ENCODE results near the gene CYBC1.

The CYBC1 gene

DNA sequence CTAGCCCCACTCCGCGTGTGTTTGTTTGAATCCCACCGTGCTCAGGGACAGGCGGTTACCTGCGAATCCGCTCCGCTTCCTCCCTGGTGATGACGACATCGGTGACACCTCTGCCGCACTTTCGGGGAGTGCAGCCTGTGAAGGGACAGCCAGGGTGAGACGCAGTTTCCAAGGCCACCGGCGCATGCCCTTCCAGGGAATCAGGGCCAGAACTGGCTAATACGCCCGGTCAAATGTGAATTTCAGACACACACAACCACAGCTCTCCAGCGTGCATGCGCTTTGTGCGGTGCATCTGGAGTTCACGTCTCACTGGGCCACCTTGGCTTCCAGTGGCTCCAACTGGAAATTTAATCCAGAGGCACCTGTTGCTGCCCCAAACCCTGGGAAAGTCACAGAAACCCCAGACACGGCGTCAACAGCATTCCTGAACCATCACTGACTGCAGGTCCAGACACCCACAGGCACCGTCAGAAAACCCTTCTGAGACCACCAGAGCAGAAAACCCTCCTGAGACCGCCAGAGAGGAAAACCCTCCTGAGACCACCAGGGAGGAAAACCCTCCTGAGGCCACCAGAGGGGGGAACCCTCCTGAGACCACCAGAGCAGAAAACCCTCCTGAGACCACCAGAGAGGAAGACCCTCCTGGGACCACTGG, 39.0 kb downstream of the CYBC1 start:
- DNase-seq (ENCODE audit: low read depth, low spot score), result no peak

DNA sequence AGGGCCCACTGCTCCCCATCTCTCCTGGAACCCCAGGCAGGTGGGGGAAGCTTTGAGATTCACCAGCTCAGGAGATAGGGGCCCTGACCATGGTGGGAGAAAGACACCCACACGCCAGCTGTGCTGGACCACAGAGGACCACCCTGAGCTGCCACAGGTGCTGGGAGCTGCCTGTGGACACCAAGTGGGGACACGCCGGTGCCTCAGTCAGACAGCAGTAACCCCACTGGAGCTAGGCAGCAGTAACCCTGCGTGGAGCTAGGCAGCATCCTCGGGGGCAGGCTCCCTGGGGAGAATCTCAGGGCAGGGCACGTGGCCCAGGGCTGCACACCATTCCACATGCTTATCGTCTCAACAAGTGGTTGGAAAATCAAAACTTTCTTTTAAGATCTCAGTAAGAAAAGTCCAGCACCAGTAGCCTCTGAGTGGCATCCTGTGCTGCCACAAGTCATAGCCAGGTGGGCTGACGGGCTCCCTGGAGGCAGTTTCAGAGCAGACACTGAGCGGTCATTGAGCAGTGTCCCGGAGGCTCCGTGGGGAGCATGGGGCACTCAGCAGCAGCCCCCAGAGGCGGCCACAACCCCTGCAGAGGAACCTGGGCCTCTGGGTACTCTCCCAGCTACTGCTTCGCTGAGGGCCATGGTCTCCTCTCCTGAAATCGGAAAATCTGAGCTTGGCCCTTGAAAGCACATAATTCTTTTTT, 40.4 kb downstream of the CYBC1 start:
- DNase-seq (ENCODE audit: low read depth, low spot score), result no peak

DNA sequence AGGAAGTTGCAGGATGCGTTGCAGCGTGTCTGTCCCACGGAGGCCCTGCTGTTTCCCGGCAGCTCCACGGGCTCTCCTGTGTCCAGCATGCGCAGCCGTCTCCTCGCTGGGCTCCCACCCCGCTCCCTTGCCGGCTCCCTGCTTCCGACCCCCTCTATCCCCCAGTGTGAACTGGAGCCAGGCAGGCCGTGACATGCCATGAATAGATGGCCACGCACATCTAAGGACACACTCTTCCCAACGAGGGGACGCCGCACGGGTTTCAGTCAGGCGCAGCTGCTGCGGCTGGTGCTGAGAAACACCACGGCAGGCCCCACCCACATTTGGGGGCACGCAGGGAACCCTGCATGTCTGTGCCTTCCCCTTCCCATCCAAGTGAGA, 41.6 kb downstream of the CYBC1 start:
- DNase-seq (ENCODE audit: low read depth, low spot score), result no peak

DNA sequence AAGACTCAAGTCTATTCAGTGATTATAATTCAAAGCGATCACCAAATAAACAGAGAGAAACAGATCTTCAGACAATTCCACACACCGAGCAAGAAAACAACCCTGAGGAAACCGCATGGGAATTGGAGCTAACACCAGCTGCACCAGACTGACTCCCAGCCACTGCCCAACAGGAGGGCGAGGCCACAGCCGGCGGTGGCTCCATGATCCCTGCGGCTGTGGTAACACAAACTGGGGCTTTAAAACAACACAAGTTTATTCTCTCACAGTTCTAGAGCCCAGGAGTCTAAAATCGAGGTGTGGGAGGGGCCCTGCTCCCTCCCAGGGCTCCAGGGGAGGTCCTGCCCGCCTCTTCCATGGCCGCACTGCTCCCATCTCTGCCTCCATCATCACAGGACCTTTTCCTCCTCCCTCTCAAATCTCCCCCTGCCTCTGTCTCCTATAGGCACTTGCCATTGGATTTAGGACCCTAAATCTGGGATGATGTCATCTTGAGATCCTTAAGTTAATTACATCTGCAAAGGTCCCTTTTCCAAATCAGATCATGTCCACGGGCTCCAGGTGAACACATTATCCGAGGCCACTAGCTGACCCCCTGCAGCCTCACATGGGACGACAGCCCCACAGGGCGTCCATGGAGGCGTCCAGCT, 42.1 kb downstream of the CYBC1 start:
- peak; percentile 86 for DNase-seq (ENCODE audit: low read depth, low spot score)

DNA sequence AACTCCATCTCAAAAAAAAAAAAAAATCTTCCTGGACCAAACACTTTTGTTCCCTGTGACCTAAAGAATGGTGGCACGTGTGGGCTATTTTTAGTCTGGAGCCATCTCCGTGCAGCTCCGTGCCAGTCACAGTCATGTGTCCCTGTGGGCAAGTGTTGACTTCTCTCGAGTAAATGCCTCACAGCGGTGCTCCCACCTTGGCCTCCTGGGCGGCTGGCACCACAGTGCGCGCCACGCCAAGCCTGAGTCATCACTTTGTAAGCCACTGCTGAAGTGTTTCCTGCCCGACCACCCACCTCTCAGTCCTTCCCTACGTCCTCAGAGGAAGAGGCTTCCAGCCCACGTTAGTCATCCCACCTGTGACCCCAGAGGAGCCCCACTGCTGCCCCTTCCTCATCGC, 43.3 kb downstream of the CYBC1 start:
- peak; percentile 67 for DNase-seq (ENCODE audit: low read depth, low spot score)

DNA sequence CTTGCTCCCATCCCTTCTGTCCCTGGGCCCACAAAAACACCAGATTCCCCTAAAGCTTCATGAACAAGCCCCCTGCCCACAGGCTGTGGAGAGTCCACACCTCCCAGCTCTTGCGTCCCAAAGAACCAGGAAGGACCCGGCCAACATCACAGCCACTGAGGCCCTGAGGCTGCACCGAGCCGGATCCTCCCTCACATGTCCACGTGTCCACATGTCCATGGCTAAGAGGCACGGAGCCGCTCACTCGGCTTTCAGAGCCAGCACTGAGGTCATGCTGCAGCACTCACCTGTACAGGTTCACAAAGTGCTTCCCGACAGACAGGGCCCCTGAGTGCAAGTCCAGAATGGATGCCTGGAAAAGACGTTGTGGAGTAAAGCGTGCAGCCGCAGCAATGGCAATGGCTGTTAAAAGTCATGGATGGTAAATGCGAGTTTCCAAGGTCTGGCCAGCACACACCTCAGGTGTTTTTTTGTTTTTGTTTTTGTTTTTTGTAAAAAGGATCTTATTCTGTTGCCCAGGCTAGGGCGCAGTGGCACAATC, 44.4 kb downstream of the CYBC1 start:
- no peak for DNase-seq (ENCODE audit: low read depth, low spot score)

DNA sequence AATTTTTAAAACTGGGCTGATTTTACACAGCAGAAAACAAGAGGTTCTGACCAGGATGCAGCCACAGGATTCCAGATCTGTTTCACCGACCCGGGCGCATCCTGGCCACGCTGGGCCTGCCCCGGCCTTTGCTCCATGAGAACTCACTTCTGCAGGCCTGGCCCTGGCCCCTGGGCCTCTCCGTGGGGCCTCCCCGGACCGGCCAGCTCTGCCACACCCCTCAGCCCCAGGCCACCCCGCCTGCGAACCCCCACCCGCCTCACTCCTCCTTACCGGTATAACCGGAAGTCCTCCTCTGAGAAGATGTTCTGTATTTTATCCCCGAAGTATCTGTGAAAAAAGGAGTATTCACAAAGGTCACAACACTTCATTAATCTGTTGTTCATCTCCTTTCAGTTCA, 45.5 kb downstream of the CYBC1 start:
- DNase-seq (ENCODE audit: low read depth, low spot score), result no peak

DNA sequence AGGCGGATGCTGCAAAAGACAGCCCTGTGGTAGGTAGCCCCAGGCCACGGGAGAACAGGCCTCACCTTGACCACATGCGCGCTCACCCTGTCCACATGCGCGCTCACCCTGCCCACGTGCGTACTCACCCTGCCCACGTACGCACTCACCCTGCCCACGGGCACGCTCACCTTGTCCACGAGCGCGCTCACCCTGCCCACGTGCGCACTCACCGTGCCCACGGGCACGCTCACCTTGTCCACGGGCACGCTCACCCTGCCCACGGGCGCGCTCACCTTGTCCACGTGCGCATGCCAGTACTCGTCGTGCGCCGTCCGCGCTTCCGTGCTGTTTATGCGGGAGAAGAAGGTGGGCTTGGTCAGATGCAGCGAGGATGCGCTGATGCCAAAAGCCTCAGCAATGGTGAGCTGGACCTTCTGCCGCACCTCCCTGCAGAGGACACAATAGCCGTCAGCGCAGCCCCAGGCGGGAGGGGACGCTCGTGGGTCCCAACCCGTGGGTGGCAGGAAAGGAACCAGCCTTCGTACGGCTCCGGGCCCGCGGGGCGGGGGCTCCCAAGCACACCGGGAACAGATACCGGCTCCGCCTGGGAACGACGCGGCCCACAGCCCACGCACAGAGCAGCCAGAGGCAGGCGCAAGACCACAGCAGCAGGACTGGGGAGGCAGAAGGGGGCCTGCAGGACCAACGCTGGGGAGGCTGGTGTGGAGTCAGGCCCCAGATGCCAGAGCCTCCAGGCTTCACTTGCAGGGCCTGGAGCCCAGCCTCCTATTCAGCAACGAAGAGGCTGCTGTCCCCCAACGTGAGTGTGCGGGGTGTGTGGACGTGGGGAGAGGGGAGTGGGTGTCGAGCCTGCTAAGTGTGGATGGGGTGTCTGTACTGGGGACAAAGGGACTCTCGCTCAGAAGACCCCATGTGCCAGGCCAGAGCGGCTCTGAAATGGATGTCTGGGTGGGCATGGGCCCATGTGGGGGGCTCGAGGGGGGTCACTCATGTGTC, 46.6 kb downstream of the CYBC1 start:
- DNase-seq (ENCODE audit: low read depth, low spot score), result no peak

DNA sequence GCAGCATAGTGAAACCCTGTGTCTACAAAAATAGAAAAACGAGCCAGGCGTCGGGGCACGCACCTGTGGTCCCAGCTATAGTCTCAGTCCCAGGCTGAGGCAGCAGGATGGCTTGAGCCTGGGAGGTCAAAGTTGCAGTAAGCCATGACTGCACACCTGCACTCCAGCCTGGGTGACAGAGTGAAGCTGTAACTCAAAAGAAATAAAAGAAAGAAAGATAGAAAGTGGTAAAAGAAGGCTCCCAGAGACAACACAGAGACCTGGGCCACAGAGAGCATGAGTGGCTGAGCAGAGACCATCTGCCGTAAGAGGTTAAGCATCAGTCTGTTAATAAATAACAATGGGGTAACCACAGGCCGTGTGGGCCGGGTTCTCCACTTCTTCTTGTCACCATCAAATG, 47.7 kb downstream of the CYBC1 start:
- no peak for DNase-seq (ENCODE audit: low read depth, low spot score)

DNA sequence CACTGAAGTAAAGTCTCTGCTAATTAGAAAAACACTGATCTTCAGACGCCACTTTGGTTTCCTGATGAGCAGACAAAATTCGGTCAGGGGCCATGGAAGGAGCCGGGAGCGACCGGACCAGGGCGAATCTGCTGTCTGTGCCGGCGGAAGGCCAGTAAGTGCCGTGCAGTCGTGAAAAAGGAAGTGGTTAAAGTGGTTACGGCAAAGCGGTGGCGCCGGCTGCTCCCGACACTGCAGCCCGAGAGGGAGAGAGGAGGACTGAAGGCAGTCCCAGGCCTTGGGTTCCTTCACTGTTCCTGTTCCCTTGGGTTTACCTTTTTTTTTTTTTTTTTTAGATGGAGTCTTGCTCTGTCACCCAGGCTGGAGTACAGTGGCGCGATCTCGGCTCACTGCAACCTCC, 49.7 kb downstream of the CYBC1 start:
- DNase-seq (ENCODE audit: low read depth, low spot score), result no peak

DNA sequence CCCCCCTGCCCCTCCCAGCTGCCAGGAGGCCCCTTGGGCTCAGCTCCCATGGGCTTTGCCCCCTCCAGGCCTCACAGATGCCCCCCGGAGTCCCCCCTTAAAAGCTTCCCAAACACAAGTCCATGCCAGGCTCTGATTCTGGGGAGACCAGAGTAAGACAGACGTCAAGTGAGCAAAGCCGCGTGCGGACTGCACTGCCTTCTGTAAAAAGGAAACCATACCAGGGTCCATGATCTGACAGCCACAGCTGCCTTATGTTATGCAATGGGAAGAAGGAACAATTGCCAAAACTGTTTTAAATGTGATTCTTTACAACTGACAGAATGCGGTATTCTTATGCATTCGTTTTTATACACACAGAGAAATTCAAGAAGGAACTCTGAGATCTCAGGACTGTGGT, 50.3 kb downstream of the CYBC1 start:
- DNase-seq (ENCODE audit: low read depth, low spot score), result no peak

DNA sequence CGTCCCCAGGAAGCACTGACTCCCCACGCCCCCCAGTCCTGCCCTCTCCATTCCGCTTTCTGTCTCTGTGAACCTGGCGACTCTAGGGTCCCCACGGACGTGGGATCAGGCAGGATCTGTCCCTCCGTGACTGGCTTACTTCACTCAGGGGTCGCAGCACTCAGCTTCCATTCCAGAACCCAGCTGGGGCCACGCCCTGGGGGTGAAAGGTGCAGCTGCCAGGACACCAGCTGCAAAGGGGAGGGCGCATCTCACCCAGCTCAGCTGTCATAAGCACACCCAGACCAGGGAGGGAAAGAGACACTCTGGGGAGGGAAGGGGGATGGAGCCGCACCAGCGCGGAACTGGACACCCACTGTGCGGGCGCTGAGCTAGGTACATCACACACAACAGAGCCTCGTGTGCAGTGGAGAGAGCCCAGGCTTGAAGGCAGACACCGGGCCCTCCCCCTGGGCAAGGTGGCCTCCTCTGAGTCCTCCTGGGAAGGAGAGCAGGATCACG, 50.9 kb downstream of the CYBC1 start:
- DNase-seq (ENCODE audit: low read depth, low spot score), result peak; percentile 62

DNA sequence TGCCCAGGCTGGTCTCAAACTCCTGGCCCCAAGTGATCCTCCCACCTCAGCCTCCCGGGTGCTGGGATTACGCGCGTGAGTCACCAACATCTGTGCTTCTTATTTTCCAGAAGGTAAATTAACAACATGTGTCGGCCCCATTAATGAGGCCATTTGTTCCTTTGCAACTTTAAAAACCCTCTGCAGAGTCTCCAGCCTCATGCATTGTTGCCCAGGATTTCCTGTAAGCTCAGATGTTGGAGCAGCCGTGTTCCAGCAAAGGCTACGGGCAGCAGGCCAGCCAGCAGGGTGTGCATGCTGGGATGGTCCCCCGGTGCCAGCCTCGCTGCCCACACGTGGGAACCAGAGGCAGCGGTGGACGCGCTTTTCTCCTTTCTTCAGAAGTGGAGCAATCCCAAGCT, 51.5 kb downstream of the CYBC1 start:
- peak; percentile 93 for DNase-seq (ENCODE audit: low read depth, low spot score)

DNA sequence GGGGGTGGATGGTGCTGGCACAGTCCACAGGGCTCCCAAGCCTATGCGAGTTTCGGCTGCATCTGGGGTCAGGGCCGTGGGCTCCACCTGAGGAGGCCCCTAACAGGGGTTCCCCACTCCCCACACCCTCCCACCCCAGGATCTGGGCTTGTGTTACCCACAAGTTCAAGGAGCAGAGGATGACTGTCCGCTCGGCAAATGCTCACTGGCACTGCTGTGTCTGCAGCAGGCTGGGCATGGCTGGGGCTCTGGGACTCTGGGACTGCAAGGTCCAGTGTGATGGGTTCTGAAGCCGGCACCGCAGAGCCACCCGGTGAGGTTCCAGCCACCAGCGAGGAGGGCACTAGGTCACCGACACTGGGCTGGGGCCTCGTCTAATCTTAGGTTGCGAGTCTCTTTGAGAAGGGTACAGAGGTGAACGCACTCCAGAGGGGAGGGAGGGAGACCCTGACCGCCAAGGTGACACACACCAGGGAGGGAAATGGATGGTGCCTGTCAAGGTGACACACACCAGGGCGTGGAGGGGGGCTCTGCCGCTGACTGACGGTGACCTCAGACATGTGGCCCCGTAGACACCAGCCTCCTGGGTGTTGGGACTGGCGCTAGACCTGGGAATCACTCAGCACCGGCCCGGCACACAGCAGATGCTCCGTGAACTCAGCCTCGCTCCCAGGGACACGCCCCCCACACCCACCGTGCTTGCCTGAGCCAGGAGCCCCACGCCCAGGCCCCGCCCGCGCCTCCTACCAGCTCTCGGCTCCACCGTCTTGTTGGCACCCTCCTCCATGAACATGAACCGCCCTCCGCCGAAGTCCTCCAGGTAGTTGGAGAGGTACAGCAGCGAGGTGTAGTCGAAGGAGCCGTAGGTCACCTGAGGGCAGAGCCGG, 52.9 kb downstream of the CYBC1 start:
- no peak for DNase-seq (ENCODE audit: low read depth, low spot score)

DNA sequence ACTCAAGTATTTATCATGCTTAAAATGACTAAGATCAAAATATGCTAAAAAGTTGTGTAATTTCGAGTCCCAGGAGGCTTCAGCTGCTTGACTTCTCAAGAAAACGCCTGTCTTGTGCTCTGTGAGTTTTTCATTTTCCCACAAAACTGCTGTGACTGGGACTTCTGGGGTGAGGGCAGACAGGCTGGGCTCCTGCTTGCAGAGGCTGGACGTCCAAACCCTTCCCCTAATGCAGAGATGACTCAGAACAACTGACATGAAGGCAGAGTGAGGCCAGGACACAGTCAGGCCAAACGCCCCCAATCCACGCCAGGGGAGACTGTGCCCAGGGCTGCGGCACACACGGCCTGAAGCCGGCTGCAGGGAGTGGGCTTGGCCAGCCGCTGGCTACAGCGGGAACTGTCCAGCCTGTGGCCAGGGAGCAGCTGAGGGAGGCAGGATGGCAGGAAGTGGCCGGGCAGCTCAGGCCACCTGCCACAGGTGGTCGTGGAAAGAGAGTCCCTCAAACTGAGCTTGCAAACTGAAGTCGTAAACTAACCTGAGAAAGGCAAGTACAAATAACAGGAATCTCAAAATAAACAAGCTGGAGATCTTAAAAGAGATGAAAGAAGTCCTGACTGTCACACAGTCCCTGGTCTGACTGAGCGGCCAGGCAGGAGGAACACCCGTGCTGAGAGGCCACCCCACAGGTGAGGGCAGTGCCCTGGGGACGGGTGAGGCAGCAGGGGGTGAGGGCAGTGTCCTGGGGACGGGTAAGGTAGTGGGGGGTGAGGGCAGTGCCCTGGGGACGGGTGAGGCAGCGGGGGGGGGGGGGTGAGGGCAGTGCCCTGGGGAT, 53.7 kb downstream of the CYBC1 start:
- DNase-seq (ENCODE audit: low read depth, low spot score), result peak; percentile 91

DNA sequence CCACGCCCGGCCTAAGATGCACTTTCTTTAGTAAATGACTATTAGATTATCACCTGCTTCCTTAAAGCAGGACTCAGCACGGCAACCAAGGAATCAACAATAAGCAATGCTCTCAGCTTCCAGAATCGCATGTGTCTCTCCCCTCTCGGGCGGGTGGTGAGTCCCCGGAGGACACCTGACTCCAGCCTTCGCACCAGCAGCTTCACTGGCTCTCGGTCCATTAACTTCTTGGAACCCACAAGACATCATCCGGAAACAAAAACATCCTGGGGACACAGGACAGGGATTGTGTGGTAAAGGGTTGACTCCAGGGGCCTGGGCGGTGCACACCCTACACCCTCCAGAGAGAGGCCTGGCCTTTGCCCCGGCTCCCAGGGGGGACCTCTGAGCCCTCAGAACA, 56.3 kb downstream of the CYBC1 start:
- DNase-seq (ENCODE audit: low read depth, low spot score), result no peak

DNA sequence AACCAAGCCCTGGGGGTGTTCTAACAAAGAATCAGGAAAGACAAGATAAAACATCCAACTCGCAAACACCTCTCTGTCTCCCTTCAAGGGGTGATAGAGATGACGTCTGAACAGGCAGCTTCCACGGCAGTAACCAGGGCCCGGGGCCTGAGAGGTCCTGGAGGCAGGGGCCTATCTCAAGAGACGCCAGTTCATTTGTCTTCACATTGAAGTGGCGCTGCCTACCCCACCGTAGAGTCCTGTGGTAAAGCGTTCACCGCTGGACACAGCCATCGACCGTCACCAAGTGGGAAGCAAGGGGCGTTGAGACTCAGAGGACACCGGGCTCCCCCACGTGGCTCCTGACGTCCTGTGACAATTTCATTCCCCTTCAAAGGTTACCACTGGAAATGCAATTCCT, 57.6 kb downstream of the CYBC1 start:
- no peak for DNase-seq (ENCODE audit: low read depth, low spot score)

Measured in brain pericyte (primary cell).